ENCODE measurements around the gene PRR18. TPM values are rescaled to one million over a fixed set of nuclear protein-coding genes. Genes with fewer than 3 reads are reported as not detected.

PRR18 gene
- total RNA-seq (1 to 10 TPM; 1.3 to 2.9 TPM), polyA plus RNA-seq (under 1 TPM; 0.33 to 0.49 TPM)
- long read RNA-seq, donor 1, partial matches to known transcripts = 0 of 2 reads
- long read RNA-seq, donor 1, other reads (novel, unspliced or antisense) = 0 of 2 reads
- long read RNA-seq, donor 2 = 0 reads
- long read RNA-seq, donor 3, partial matches to known transcripts = 0 of 1 reads
- long read RNA-seq, donor 3, other reads (novel, unspliced or antisense) = 0 of 1 reads
- long read RNA-seq, donor 4 = 0 reads
- long read RNA-seq, donor 5, partial matches to known transcripts = 0 of 2 reads
- long read RNA-seq, donor 5, other reads (novel, unspliced or antisense) = 0 of 2 reads

DNA sequence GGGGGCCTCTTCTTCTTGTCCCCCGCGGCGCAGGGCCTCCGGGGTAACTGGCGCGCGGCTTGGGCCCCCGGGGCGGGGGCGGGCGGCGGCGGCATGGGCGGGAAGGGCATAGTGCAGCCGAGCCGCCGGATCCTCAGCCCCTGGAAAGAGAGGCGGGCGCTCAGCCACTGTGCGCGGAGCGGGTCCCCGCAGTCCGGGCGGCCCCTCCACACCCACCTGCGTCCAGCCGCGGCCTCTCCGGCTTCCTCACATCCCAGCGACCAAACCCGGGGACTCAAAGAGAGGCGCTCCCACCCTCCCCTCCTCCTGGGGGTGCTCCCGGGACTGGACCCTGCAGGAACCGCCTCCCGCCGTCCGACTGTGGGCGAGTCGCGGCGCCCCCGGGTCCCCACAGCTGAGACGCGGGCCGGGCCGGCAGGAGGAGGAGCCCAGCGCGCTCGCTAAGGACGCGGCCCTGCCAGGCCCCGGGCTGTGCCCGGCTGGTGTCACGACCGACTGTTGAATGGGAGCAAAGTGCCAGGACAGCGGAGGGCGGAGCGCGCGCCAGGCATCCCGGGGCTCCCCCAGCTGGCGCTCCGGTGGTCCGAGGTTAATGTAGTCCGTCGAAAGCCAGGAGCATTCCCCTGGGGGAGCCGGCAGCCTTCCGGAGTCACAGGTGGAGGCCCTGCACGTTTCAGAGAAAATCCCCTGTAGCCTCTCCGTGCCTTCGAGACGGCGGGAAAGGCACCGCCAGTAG is at the start of gene PRR18:
Gene PRR18 (minus strand): TSS at position 360 of the 736 bp plus-strand sequence. CDS start 250 bp downstream, at position 110.
- DNase-seq = peak in 2 of 3 donors; percentile 4 to 22

DNA sequence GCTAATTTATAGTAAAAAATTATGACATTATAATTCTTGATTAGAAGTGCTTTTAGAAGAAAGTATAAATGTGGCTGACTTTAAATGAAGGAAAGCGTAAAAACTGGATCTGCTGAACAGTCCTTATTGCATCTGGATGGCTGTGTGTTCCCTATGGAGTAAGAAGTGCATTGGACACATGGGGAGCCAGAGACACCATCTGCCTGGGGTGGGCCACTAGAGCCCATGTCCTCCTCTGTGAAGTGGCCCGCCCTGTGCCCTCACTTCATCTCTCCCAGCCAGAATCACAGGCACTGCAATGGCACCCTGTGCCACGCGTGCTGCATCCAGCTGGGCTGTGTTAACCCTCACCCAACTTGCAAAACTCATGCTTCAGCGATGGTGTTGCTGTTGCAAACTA is 47.4 kb upstream of the PRR18 start:
- TF ChIP-seq CTCF (IDR thresholded peaks at IDR 0.05; ENCODE audit: control extremely low read depth, extremely low read depth) = no peak
- H3K36me3 ChIP-seq (ENCODE audit: control insufficient read depth in 4 of 4, insufficient read depth in 4 of 4, low read length in 4 of 4) = no peaks in the 10 kb centered on the region
- peaks cover 0 to 8% (median 0%) of the 10 kb centered on the region in 3 donors for H3K27me3 ChIP-seq (ENCODE audit: control insufficient read depth in 3 of 3, insufficient read depth in 3 of 3, low read length in 2 of 3)
- H3K9me3 ChIP-seq (ENCODE audit: control insufficient read depth in 4 of 4, insufficient read depth in 3 of 4, low read length in 3 of 4) = no peaks in the 10 kb centered on the region
- no peak overlapping the region for H3K4me3 ChIP-seq
- H3K27ac ChIP-seq (ENCODE audit: low read depth in 1 of 2, low read length in 1 of 2) = no peak overlapping the region
- ATAC-seq (ENCODE audit: insufficient read depth, low FRiP score) (no peak), DNase-seq (peak in 2 of 3 donors; percentile 34 to 36)
- no peak overlapping the region for H3K9ac ChIP-seq (ENCODE audit: insufficient read depth in 1 of 2, low read length in 2 of 2)
- H3K4me1 ChIP-seq (ENCODE audit: control insufficient read depth in 5 of 5, insufficient read depth in 5 of 5, low read length in 5 of 5) = peaks cover 0 to 3% (median 0%) of the 10 kb centered on the region in 5 donors
- 70 to 74% methylated on average over 5 of the region's 5 CpGs for WGBS, 2 donors

More for the DNA sequence above, at the start of gene PRR18:
- H3K9me3 ChIP-seq (ENCODE audit: control insufficient read depth in 4 of 4, insufficient read depth in 3 of 4, low read length in 3 of 4) = peaks cover 0 to 1% (median 0%) of the 10 kb centered on the region in 4 donors
- H3K4me3 ChIP-seq = peak within 1 kb of the TSS; percentile 24
- no peaks in the 10 kb centered on the region for H3K36me3 ChIP-seq (ENCODE audit: control insufficient read depth in 4 of 4, insufficient read depth in 4 of 4, low read length in 4 of 4)
- ATAC-seq (ENCODE audit: insufficient read depth, low FRiP score) = no peak
- H3K4me1 ChIP-seq (ENCODE audit: control insufficient read depth in 5 of 5, insufficient read depth in 5 of 5, low read length in 5 of 5) = peaks cover 0 to 17% (median 0%) of the 10 kb centered on the region in 5 donors
- WGBS, 2 donors = 1 to 2% methylated on average over 49 to 74 of the region's 74 CpGs
- no peak for TF ChIP-seq CTCF (IDR thresholded peaks at IDR 0.05; ENCODE audit: control extremely low read depth, extremely low read depth)
- H3K27me3 ChIP-seq (ENCODE audit: control insufficient read depth in 3 of 3, insufficient read depth in 3 of 3, low read length in 2 of 3) = peaks cover 13 to 60% (median 42%) of the 10 kb centered on the region in 3 donors
- H3K27ac ChIP-seq (ENCODE audit: low read depth in 1 of 2, low read length in 1 of 2) = no peak within 1 kb of the TSS
- H3K9ac ChIP-seq (ENCODE audit: insufficient read depth in 1 of 2, low read length in 2 of 2) = no peak within 1 kb of the TSS

DNA sequence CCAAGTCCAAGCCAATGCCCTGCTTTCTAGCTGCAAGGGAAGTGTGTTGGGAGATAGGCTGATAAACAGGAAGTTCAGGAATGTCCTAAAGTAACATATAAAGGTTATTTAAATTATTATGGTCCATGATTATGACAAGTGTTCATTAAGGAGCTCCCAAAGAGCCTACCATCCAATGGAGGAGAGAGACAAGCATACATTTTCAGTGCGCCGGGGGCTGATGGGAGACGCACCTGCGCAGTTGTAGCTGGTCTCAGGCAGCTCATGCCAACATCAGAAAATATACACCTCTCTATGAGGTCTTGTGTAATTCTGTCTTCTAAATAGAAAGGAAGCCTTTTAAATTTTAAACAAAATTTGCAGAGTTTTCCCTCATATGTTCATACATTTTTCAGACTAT is 46.8 kb upstream of the PRR18 start:
- TF ChIP-seq CTCF (IDR thresholded peaks at IDR 0.05; ENCODE audit: control extremely low read depth, extremely low read depth) = no peak
- Histone ChIP-seq H3K9ac (ENCODE audit: insufficient read depth in 1 of 2, low read length in 2 of 2) (no peak overlapping the region), H3K27ac (ENCODE audit: low read depth in 1 of 2, low read length in 1 of 2) (no peak overlapping the region), H3K9me3 (ENCODE audit: control insufficient read depth in 4 of 4, insufficient read depth in 3 of 4, low read length in 3 of 4) (no peaks in the 10 kb centered on the region), H3K27me3 (ENCODE audit: control insufficient read depth in 3 of 3, insufficient read depth in 3 of 3, low read length in 2 of 3) (peaks cover 0 to 8% (median 0%) of the 10 kb centered on the region in 3 donors), H3K36me3 (ENCODE audit: control insufficient read depth in 4 of 4, insufficient read depth in 4 of 4, low read length in 4 of 4) (no peaks in the 10 kb centered on the region), H3K4me3 (no peak overlapping the region), H3K4me1 (ENCODE audit: control insufficient read depth in 5 of 5, insufficient read depth in 5 of 5, low read length in 5 of 5) (no peaks in the 10 kb centered on the region)
- WGBS, 2 donors = 96% methylated on average over 4 of the region's 4 CpGs
- DNase-seq (no peak), ATAC-seq (ENCODE audit: insufficient read depth, low FRiP score) (no peak)
